Fibroblast of pulmonary artery (primary cell): ENCODE results near the gene RDH11.
A peak's percentile ranks its signal among the peaks of the same experiment; 100 is the strongest.

Experiments used
- DNase-seq: peaks from one replicate; pipeline ENCODE4 v3.0.0-alpha.2; 2010; ENCODE audit warnings: low read depth
- H3K4me3 ChIP-seq: replicated peaks from 2 replicates; pipeline ENCODE4 v1.5.1; 2011; ENCODE audit warnings: low read depth, mild to moderate bottlenecking, control low read depth, low read length, moderate library complexity
- CTCF ChIP-seq: IDR thresholded peaks from 2 replicates; pipeline ENCODE4 v1.5.1; 2011; ENCODE audit warnings: mild to moderate bottlenecking, control low read depth, low read length, inconsistent platforms; ENCODE audit errors: missing control alignments

RDH11 gene

GRCh38 chr14:67695394-67695949 lies at the start of gene RDH11:
Gene RDH11, minus strand, starts transcription at chr14:67695764. Its CDS starts 61 bp downstream, at chr14:67695703.
- H3K4me3 ChIP-seq: peak within 1 kb of the TSS; percentile 99
- TF ChIP-seq CTCF: no peak
- peak; percentile 93 for DNase-seq

GRCh38 chr14:67744046-67744445 lies 48.5 kb upstream of the RDH11 start:
- DNase-seq: no peak
- TF ChIP-seq CTCF: no peak
- no peak overlapping the region for H3K4me3 ChIP-seq

GRCh38 chr14:67738740-67739504 lies 43.4 kb upstream of the RDH11 start:
- DNase-seq: peak; percentile 98
- no peak overlapping the region for H3K4me3 ChIP-seq
- no peak for TF ChIP-seq CTCF

GRCh38 chr14:67736771-67737170 lies 41.2 kb upstream of the RDH11 start:
- no peak for DNase-seq
- no peak for TF ChIP-seq CTCF
- no peak overlapping the region for H3K4me3 ChIP-seq

GRCh38 chr14:67735336-67736147 lies 40.0 kb upstream of the RDH11 start:
- no peak for TF ChIP-seq CTCF
- no peak for DNase-seq
- no peak overlapping the region for H3K4me3 ChIP-seq

- peak; percentile 56 for DNase-seq
Measured at GRCh38 chr14:67734675-67735074, 39.1 kb upstream of the RDH11 start.

More at GRCh38 chr14:67734675-67735074, 39.1 kb upstream of the RDH11 start:
- TF ChIP-seq CTCF: peak; percentile 41
- H3K4me3 ChIP-seq: no peak overlapping the region
